ENCODE measurements around the gene GRHL3.

The GRHL3 gene

GRCh38 chr1:24278726-24279125 is 40.4 kb upstream of the GRHL3 start:
- TF ChIP-seq CTCF (IDR thresholded peaks at IDR 0.05; ENCODE audit: low read depth, low read length) = no peak
- H3K9me3 ChIP-seq = no peaks in the 10 kb centered on the region
- H3K36me3 ChIP-seq = no peaks in the 10 kb centered on the region
- no peaks in the 10 kb centered on the region for H3K27me3 ChIP-seq
- H3K4me1 ChIP-seq = no peaks in the 10 kb centered on the region
- no peak for DNase-seq
- no peak overlapping the region for H3K4me3 ChIP-seq (ENCODE audit: low read depth, low read length)

GRCh38 chr1:24279590-24280232 is 39.4 kb upstream of the GRHL3 start:
- no peak for TF ChIP-seq CTCF (IDR thresholded peaks at IDR 0.05; ENCODE audit: low read depth, low read length)
- Histone ChIP-seq H3K4me1 (no peaks in the 10 kb centered on the region), H3K9me3 (no peaks in the 10 kb centered on the region), H3K36me3 (no peaks in the 10 kb centered on the region), H3K27me3 (no peaks in the 10 kb centered on the region), H3K4me3 (ENCODE audit: low read depth, low read length) (no peak overlapping the region)
- no peak for DNase-seq

GRCh38 chr1:24281591-24281990 is 37.6 kb upstream of the GRHL3 start:
- Histone ChIP-seq H3K9me3 (no peaks in the 10 kb centered on the region), H3K36me3 (no peaks in the 10 kb centered on the region), H3K27me3 (no peaks in the 10 kb centered on the region), H3K4me1 (no peaks in the 10 kb centered on the region), H3K4me3 (ENCODE audit: low read depth, low read length) (no peak overlapping the region)
- no peak for TF ChIP-seq CTCF (IDR thresholded peaks at IDR 0.05; ENCODE audit: low read depth, low read length)
- DNase-seq = no peak

- H3K27me3 ChIP-seq = no peaks in the 10 kb centered on the region
- no peaks in the 10 kb centered on the region for H3K4me1 ChIP-seq
- no peak overlapping the region for H3K4me3 ChIP-seq (ENCODE audit: low read depth, low read length)
- no peaks in the 10 kb centered on the region for H3K9me3 ChIP-seq
- H3K36me3 ChIP-seq = no peaks in the 10 kb centered on the region
- no peak for DNase-seq
- no peak for TF ChIP-seq CTCF (IDR thresholded peaks at IDR 0.05; ENCODE audit: low read depth, low read length)
Measured at GRCh38 chr1:24282491-24282890, 36.7 kb upstream of the GRHL3 start.

- Histone ChIP-seq H3K4me3 (ENCODE audit: low read depth, low read length) (no peak overlapping the region), H3K36me3 (no peaks in the 10 kb centered on the region), H3K4me1 (no peaks in the 10 kb centered on the region), H3K27me3 (no peaks in the 10 kb centered on the region), H3K9me3 (no peaks in the 10 kb centered on the region)
- DNase-seq = no peak
- TF ChIP-seq CTCF (IDR thresholded peaks at IDR 0.05; ENCODE audit: low read depth, low read length) = no peak
Measured at GRCh38 chr1:24283326-24284155, 35.6 kb upstream of the GRHL3 start.

GRCh38 chr1:24284156-24284471 is 35.0 kb upstream of the GRHL3 start:
- DNase-seq = no peak
- Histone ChIP-seq H3K4me1 (no peaks in the 10 kb centered on the region), H3K4me3 (ENCODE audit: low read depth, low read length) (no peak overlapping the region), H3K27me3 (no peaks in the 10 kb centered on the region), H3K9me3 (no peaks in the 10 kb centered on the region), H3K36me3 (no peaks in the 10 kb centered on the region)
- no peak for TF ChIP-seq CTCF (IDR thresholded peaks at IDR 0.05; ENCODE audit: low read depth, low read length)

Data from BE2C (cell line).